GM19468 (cell line): ENCODE data around the gene ELFN1.

Experiments used
- ATAC-seq: cut with Tn5 transposase; IDR thresholded peaks from one replicate; pipeline ENCODE4 v1.9.1; 2021; ENCODE audit warnings: mild to moderate bottlenecking, moderate library complexity, moderate number of reproducible peaks; ENCODE audit not compliant: unreplicated experiment; ENCODE audit errors: extremely low read depth

Gene ELFN1

GRCh38 chr7:1641661-1642260 is 28.3 kb upstream of the ELFN1 start:
- no peak for ATAC-seq

GRCh38 chr7:1642291-1642731 is 27.8 kb upstream of the ELFN1 start:
- no peak for ATAC-seq

DNA sequence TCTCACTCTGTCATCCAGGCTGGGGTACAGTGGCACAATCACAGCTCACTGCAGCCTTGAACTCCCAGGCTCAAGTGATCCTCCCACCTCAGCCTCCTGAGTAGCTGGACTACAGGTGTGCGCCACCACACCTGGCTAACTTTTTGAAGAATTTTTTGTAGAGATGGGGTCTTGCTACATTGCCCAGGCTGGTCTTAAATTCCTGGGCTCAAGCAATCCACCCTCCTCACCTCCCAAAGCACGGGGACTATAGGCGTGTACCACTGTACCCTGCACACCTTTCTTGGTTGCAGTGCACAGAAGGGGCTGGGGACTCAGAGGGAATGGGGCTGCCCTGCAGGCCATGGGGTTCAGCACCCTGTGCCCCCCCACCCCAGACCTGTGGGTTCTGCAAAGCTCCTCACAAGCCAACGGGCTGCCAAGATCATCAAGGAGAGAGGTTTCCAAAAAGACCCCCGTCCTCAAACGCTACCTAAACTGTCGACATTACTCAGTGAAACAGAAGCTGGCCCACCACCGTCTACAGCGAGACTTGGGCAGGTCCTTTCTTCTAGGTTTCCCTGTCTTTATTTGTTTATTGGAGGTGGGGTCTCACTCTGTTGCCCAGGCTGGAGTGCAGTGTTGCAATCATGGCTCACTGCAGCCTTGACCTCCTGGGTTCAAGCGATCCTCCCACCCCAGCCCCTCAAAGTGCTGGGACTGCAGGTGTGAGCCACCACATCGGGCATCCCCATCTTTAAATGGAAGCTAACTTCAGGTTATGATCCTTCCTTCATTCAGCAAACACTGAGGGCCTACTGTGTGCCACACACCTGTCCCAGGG is 26.6 kb upstream of the ELFN1 start:
- no peak for ATAC-seq

DNA sequence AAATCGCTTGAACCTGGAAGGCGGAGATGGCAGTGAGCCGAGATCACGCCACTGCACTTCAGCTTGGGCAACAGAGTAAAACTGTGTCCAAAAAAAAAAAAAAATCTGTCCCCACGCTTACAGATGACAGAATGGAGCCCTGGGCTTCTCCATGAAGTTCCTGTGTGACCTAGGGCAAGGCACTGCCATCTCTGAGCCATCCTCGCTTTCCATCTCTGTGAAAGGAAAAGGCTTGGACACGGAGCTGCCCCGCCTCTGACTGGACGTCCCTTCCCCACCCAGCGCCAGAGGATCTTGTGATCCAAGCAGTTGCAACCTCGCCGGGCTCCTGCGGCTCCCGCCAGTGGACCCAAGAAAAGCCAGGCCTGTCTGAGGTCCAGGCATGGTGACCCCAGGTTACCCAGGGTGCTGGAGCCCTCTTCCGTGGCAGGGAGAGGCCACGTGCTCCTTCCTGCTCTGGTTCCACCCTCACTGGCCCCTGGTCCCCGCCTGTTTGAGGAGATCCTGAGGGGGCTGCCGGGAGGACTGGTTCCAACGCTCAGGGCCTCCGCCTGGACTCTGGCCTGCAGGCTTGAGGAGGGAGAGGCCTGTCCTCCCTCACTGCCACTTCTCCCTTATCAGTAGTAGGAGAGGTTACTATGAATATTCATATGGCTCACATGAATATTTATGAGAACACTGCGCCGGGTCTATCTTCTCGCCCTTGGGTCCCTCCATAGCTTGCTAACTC is 25.6 kb upstream of the ELFN1 start:
- ATAC-seq = no peak

- no peak for ATAC-seq
Measured at GRCh38 chr7:1645071-1645409, 25.0 kb upstream of the ELFN1 start.

- ATAC-seq = no peak
Measured at GRCh38 chr7:1645476-1645875, 24.6 kb upstream of the ELFN1 start.

- no peak for ATAC-seq
Measured at GRCh38 chr7:1646391-1646790, 23.7 kb upstream of the ELFN1 start.

- ATAC-seq = no peak
Measured at GRCh38 chr7:1646957-1647891, 22.9 kb upstream of the ELFN1 start.

- no peak for ATAC-seq
Measured at GRCh38 chr7:1647961-1648672, 22.0 kb upstream of the ELFN1 start.

DNA sequence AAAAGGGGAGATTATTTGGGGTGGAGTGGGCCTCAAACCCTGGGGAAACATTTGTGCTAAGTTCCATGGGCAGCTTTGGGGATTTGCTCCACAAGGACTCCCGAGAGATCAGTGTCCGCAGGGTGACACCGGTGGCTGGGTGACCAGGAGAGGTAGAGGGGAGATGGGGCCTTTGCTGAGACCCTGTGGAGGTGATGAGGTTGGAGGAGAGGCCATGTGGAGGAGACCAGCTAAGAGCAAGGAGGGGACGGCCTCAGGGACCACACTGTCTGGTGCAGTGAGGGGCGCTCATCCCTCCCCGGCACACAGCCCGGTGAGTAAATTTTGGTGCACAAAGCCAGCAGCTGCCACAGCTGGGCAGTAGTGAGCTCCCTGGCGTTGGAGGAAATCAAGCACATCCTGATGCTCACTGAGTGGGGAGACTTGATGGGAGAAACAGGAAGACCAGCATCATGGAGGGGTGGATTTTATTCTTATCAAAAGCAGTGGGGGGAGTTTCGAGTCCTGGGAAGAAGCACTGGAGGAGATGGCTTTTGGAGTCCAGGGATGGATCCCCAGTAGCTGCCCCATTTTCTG is 20.2 kb upstream of the ELFN1 start:
- no peak for ATAC-seq

- no peak for ATAC-seq
Measured at GRCh38 chr7:1650363-1651030, 19.6 kb upstream of the ELFN1 start.

- ATAC-seq = no peak
Measured at GRCh38 chr7:1651031-1651446, 19.0 kb upstream of the ELFN1 start.

- no peak for ATAC-seq
Measured at GRCh38 chr7:1651891-1652290, 18.2 kb upstream of the ELFN1 start.

GRCh38 chr7:1653500-1653899 is 16.6 kb upstream of the ELFN1 start:
- ATAC-seq = no peak

- no peak for ATAC-seq
Measured at GRCh38 chr7:1654111-1654510, 16.0 kb upstream of the ELFN1 start.

GRCh38 chr7:1654738-1655475 is 15.2 kb upstream of the ELFN1 start:
- no peak for ATAC-seq

GRCh38 chr7:1659696-1660095 is 10.4 kb upstream of the ELFN1 start:
- no peak for ATAC-seq

GRCh38 chr7:1661461-1661860 is 8.6 kb upstream of the ELFN1 start:
- ATAC-seq = no peak
